GM13976 (cell line): ENCODE data around the gene ZNF385A.

Source experiments
- DNase-seq: peaks from one replicate; pipeline ENCODE4 v3.0.0; 2012; ENCODE audit warnings: low spot score
- in situ Hi-C: fragments of 300-500 bp; cut with MboI; formaldehyde crosslinking; loops from one replicate; pipeline ENCODE4 v1.12.0; 2022; ENCODE audit warnings: low sequenced_read_pairs, mixed read lengths, inconsistent platforms; ENCODE audit not compliant: unreplicated experiment
- TF ChIP-seq, protein P1 (sequence below): IDR thresholded peaks from 2 replicates; pipeline ENCODE4 v1.5.1; 2012; ENCODE audit warnings: borderline replicate concordance, mild to moderate bottlenecking; ENCODE audit not compliant: insufficient read depth; ENCODE audit errors: extremely low read depth, missing control alignments, control extremely low read depth

Gene ZNF385A

GRCh38 chr12:54411391-54412241 is 27.1 kb upstream of the ZNF385A start:
- DNase-seq = no peak
- TF ChIP-seq, protein P1, sequence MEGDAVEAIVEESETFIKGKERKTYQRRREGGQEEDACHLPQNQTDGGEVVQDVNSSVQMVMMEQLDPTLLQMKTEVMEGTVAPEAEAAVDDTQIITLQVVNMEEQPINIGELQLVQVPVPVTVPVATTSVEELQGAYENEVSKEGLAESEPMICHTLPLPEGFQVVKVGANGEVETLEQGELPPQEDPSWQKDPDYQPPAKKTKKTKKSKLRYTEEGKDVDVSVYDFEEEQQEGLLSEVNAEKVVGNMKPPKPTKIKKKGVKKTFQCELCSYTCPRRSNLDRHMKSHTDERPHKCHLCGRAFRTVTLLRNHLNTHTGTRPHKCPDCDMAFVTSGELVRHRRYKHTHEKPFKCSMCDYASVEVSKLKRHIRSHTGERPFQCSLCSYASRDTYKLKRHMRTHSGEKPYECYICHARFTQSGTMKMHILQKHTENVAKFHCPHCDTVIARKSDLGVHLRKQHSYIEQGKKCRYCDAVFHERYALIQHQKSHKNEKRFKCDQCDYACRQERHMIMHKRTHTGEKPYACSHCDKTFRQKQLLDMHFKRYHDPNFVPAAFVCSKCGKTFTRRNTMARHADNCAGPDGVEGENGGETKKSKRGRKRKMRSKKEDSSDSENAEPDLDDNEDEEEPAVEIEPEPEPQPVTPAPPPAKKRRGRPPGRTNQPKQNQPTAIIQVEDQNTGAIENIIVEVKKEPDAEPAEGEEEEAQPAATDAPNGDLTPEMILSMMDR = no peak
- in situ Hi-C loops = no loop called here

- in situ Hi-C loops = no loop called here
- TF ChIP-seq, protein P1 = no peak
- no peak for DNase-seq
Observed at GRCh38 chr12:54409267-54409666, 24.7 kb upstream of the ZNF385A start.

DNA sequence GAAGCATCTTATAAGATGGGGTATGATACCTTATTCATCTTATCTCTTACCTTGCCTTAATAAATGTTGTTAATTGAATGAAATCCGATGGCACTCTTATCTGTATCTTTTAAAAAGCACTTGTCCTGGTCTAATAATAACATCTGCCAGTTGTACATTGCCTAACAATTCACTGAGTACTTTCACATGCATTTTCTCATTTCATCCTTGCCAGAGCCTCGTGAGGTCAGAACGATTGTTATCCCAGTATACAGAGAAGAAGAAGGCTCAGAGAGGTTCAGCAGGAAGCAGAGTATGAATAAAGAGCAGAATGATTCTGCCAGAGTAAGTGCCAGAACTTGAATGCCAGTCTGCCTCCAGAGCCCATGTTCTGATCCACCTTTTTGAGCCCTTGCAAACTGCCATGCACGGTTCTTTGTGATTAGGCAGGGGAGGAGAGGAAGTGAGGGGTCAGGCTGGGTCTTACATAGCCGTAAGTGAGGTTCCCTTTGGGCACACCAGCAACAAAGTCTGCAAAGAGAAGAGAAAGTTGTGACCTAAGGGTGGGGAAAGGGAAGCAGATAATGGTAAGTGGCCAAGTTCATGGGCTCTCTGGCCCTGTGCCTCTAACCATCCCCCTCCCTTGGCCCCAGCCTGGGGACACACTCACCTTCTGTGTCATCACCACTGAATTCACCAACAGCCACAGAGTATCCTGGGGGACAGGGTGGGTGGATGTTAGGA is 22.8 kb upstream of the ZNF385A start:
- TF ChIP-seq, protein P1 = no peak
- in situ Hi-C loops = no loop called here
- no peak for DNase-seq

DNA sequence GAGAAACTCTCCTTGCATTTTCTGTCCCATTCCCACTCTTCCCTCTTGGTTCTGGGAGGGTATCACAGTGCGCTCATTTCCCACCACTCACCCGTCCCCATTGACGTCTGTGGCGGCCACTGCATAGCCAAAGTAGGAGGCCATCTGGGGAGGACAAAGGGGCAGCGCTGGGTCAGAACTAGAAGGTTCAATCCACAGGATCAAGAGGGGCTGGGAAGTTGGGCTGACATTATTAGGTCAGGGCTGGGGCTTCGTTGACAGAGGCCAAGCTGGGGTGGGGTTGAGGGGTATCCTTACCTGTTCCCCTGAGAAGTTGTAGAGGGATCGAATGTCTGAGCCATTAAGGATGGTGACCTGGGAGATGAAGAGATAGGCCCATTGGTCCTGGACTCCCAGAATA is 21.0 kb upstream of the ZNF385A start:
- DNase-seq = no peak
- TF ChIP-seq, protein P1 = no peak
- in situ Hi-C loops = no loop called here

DNA sequence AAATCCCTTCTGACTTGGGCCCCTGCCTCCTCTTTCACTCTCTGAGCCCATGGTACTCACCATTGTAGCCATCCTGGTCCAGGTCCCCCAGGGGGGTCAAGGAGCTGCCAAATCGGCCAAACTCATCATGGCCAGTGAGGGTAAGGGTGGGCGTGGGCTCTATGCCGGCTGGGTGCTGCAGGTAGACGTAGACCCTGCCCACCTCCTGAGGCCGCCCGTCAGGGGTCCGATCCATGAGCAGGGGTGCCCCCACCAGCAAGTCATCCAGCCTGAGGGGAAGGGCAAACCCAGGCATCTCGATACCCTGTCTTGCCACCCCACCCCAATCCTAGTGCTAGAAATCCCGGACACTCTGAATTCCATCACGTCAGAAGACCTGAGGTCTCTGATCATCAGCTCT is 20.6 kb upstream of the ZNF385A start:
- in situ Hi-C loops = no loop called here
- no peak for DNase-seq
- TF ChIP-seq, protein P1 = no peak

- in situ Hi-C loops = no loop called here
- peak; percentile 75 for DNase-seq
- TF ChIP-seq, protein P1 = peak; percentile 80
Observed at GRCh38 chr12:54404061-54405004, 19.8 kb upstream of the ZNF385A start.
